KMS-11 (cell line): Measurements from ENCODE around the gene UBE4B.

Experiments used
- H2AFZ ChIP-seq: fragments of 200-600 bp; sonication (generic); 2 replicates; pipeline ENCODE4 v1.6.1; 2016; ENCODE audit warnings: antibody characterized with exemption, mixed run types, low read depth
- H3K27ac ChIP-seq: fragments of 200-600 bp; sonication (generic); 2 replicates; pipeline ENCODE4 v1.6.1; 2016; ENCODE audit warnings: mild to moderate bottlenecking, mixed run types
- H3K27me3 ChIP-seq: fragments of 200-600 bp; sonication (generic); 2 replicates; pipeline ENCODE4 v1.6.1; 2017; ENCODE audit warnings: mild to moderate bottlenecking, low read depth, mixed run types, moderate library complexity; ENCODE audit not compliant: insufficient read depth
- H3K36me3 ChIP-seq: fragments of 200-600 bp; sonication (generic); 2 replicates; pipeline ENCODE4 v1.6.1; 2017; ENCODE audit warnings: mild to moderate bottlenecking, mixed run types; ENCODE audit not compliant: insufficient read depth
- H3K4me1 ChIP-seq: fragments of 200-600 bp; sonication (generic); 2 replicates; pipeline ENCODE4 v1.6.1; 2016; ENCODE audit warnings: mild to moderate bottlenecking, low read depth, mixed run types; ENCODE audit not compliant: poor library complexity, severe bottlenecking
- H3K4me2 ChIP-seq: fragments of 200-600 bp; sonication (generic); 2 replicates; pipeline ENCODE4 v1.7.0; 2016; ENCODE audit warnings: mild to moderate bottlenecking, mixed run types
- H3K4me3 ChIP-seq: fragments of 200-600 bp; sonication (generic); IDR thresholded peaks from 2 replicates; pipeline ENCODE4 v1.6.1; 2017; ENCODE audit warnings: low read depth, low read length, mixed read lengths; ENCODE audit not compliant: insufficient read depth
- H3K79me2 ChIP-seq: fragments of 200-600 bp; sonication (generic); 2 replicates; pipeline ENCODE4 v1.6.1; 2016; ENCODE audit warnings: low read depth, mixed run types; ENCODE audit not compliant: insufficient read depth
- H3K9ac ChIP-seq: fragments of 200-600 bp; sonication (generic); 2 replicates; pipeline ENCODE4 v1.6.1; 2016; ENCODE audit warnings: mild to moderate bottlenecking, mixed run types
- H4K20me1 ChIP-seq: fragments of 200-600 bp; sonication (generic); 2 replicates; pipeline ENCODE4 v1.6.1; 2016; ENCODE audit warnings: mild to moderate bottlenecking, mixed run types; ENCODE audit not compliant: insufficient read depth
- CTCF ChIP-seq: fragments of 200-600 bp; sonication (generic); conservative IDR thresholded peaks from 2 replicates; pipeline ENCODE4 v1.6.1; 2017; ENCODE audit warnings: low read depth, mild to moderate bottlenecking, antibody characterized with exemption, low read length, moderate library complexity, mixed read lengths

The UBE4B gene

GRCh38 chr1:10057343-10057742 lies 24.6 kb downstream of the UBE4B start:
- no peak overlapping the region for H3K27ac ChIP-seq
- no peak overlapping the region for H3K4me2 ChIP-seq

GRCh38 chr1:10057796-10058195 lies 25.0 kb downstream of the UBE4B start:
- TF ChIP-seq CTCF, result no peak
- no peaks in the 10 kb centered on the region for H3K27me3 ChIP-seq
- H3K4me3 ChIP-seq, result no peak overlapping the region
- no peak overlapping the region for H3K27ac ChIP-seq
- no peak overlapping the region for H2AFZ ChIP-seq
- no peak overlapping the region for H3K4me2 ChIP-seq
- H3K4me1 ChIP-seq, result peaks cover 23% of the 10 kb centered on the region
- H3K36me3 ChIP-seq, result no peaks in the 10 kb centered on the region
- H3K9ac ChIP-seq, result no peak overlapping the region
- H3K79me2 ChIP-seq, result peaks cover 52% of the 10 kb centered on the region
- H4K20me1 ChIP-seq, result 0 out of 2 replicates have a peak, but pooled peaks cover 3% of the 10 kb centered on the region

More at GRCh38 chr1:10057343-10057742, 24.6 kb downstream of the UBE4B start:
- Histone ChIP-seq H3K4me1 (peaks cover 23% of the 10 kb centered on the region), H3K79me2 (peaks cover 57% of the 10 kb centered on the region), H3K9ac (no peak overlapping the region), H3K27me3 (no peaks in the 10 kb centered on the region), H3K36me3 (no peaks in the 10 kb centered on the region), H2AFZ (no peak overlapping the region), H3K4me3 (no peak overlapping the region), H4K20me1 (0 out of 2 replicates have a peak, but pooled peaks cover 3% of the 10 kb centered on the region)
- TF ChIP-seq CTCF, result no peak

GRCh38 chr1:10059342-10059718 lies 26.6 kb downstream of the UBE4B start:
- Histone ChIP-seq H3K27ac (no peak overlapping the region), H2AFZ (no peak overlapping the region), H3K4me3 (no peak overlapping the region), H3K27me3 (no peaks in the 10 kb centered on the region), H3K36me3 (no peaks in the 10 kb centered on the region), H3K79me2 (peaks cover 48% of the 10 kb centered on the region), H3K4me2 (no peak overlapping the region), H4K20me1 (0 out of 2 replicates have a peak, but pooled peaks cover 3% of the 10 kb centered on the region), H3K4me1 (peaks cover 23% of the 10 kb centered on the region), H3K9ac (no peak overlapping the region)
- TF ChIP-seq CTCF, result no peak

- Histone ChIP-seq H3K79me2 (peaks cover 47% of the 10 kb centered on the region), H3K4me3 (no peak overlapping the region), H3K27ac (no peak overlapping the region), H3K36me3 (no peaks in the 10 kb centered on the region), H3K4me2 (no peak overlapping the region), H3K4me1 (peaks cover 16% of the 10 kb centered on the region), H3K9ac (no peak overlapping the region), H2AFZ (no peak overlapping the region), H4K20me1 (0 out of 2 replicates have a peak, but pooled peaks cover 3% of the 10 kb centered on the region), H3K27me3 (no peaks in the 10 kb centered on the region)
- TF ChIP-seq CTCF, result no peak
Measured at GRCh38 chr1:10060311-10061100, 27.7 kb downstream of the UBE4B start.
